ENCODE results near the gene FAM168A.
A peak's percentile ranks its signal among the peaks of the same experiment; 100 is the strongest.

FAM168A gene

GRCh38 chr11:73597956-73598718, at the start of gene FAM168A:
FAM168A (minus strand) TSS chr11:73598112; CDS start chr11:73468474, 129,638 bp downstream.
- H3K4me1 Mint-ChIP-seq = peaks cover 18% of the 10 kb centered on the region
- H3K27ac Mint-ChIP-seq = peak within 1 kb of the TSS; percentile 84
- peak within 1 kb of the TSS; percentile 94 for H3K4me3 Mint-ChIP-seq
- DNase-seq (ENCODE audit: low spot score in 2 of 2) = peak; percentile 80 to 82
- peaks cover 1% of the 10 kb centered on the region for H3K9me3 Mint-ChIP-seq
- H3K27me3 Mint-ChIP-seq = no peaks in the 10 kb centered on the region
- H3K36me3 Mint-ChIP-seq = no peaks in the 10 kb centered on the region
- ATAC-seq (ENCODE audit: low read depth) = peak; percentile 92

DNA sequence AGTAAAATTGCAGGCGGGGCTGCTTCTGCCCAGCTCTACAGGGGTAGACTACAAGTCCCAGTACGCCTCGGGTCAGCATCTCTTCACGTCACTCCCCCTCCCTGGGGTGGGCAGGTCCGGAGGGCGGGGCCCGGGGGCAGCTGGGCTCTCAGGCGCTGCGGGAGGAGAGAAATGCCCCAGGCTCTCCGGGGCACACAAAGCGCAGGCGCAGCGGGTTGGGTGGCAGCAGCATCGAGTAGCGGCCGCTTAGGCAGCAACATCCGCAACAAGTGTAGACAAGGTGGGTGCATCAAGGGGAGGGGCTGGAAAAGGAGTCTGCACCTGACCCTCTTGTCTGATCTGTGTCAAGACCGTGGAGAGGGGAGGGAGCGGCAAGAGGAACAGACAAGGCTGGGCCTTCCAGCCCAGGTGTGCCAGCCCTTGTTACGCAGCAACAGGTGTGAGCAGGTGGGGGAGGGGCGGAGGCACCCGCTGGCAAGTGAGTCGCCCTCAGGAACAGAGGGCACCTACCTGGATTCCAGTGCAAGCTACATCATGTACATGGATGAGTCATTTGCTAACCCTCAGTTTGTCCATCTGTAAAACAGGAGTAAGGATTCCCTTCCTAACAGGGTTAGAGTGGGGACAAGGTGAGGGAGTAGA, 49.7 kb upstream of the FAM168A start:
- peak overlapping the region; percentile 74 for H3K27ac Mint-ChIP-seq

GRCh38 chr11:73645972-73646631, 48.2 kb upstream of the FAM168A start, which contains the start of gene PLEKHB1:
PLEKHB1 (plus strand) TSS chr11:73646581; CDS start chr11:73646609, 28 bp downstream.
- Mint-ChIP-seq H3K27ac (peak within 1 kb of the TSS; percentile 74), H3K27me3 (no peaks in the 10 kb centered on the region), H3K9me3 (no peaks in the 10 kb centered on the region), H3K36me3 (no peaks in the 10 kb centered on the region), H3K4me3 (peak within 1 kb of the TSS; percentile 82), H3K4me1 (peaks cover 26% of the 10 kb centered on the region)
- ATAC-seq (ENCODE audit: low read depth) (no peak), DNase-seq (ENCODE audit: low spot score in 2 of 2) (no peak)

More for the DNA sequence above, 49.7 kb upstream of the FAM168A start:
- DNase-seq (ENCODE audit: low spot score in 2 of 2) (peak; percentile 81 to 90), ATAC-seq (ENCODE audit: low read depth) (peak; percentile 98)
- H3K4me3 Mint-ChIP-seq = peak overlapping the region; percentile 82
- no peaks in the 10 kb centered on the region for H3K36me3 Mint-ChIP-seq
- no peaks in the 10 kb centered on the region for H3K9me3 Mint-ChIP-seq
- H3K4me1 Mint-ChIP-seq = peaks cover 26% of the 10 kb centered on the region
- H3K27me3 Mint-ChIP-seq = no peaks in the 10 kb centered on the region

DNA sequence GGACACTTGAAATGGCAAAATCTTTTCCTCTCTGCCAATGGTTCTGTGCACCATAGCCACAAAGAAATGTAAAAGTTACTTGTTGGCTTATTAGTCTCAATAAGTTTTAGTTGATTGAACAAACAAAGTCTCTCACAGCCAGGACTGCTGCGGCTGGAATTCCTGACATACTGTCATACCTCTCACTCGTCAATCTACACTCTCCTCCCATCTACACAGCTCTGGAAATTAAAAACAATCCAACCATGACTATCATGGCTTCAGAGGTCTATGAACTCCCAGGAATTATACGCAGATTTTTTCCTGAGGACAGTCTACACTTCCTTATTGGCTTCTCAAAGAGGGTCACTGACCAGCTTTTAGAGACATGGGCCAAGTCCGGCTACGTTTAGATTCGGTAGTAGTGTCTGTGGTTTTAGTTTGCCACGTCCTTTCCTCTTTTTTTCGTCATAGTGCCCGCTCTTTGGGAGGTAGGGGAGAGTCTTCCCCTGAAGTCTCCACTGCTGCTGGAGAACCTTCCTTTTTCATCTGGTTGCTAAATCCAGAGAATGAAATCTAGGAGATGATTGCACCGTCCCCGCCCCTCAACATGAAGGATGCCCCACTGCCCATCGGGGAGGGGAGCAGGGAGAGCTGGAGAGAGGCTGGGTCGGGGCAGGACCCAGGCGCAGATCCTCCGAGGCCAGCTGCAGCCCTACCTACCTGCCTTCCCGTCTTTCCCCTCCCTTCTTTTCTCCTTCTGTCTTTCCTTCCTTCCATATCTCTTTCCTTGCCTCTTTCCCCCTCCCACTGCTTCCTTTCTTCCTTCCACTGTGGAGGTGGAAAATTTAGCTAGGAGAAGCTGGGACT, 47.4 kb upstream of the FAM168A start:
- DNase-seq (ENCODE audit: low spot score in 2 of 2) = no peak
- no peak overlapping the region for H3K27ac Mint-ChIP-seq
- H3K4me1 Mint-ChIP-seq = peaks cover 26% of the 10 kb centered on the region
- peaks cover 3% of the 10 kb centered on the region for H3K27me3 Mint-ChIP-seq
- H3K9me3 Mint-ChIP-seq = no peaks in the 10 kb centered on the region
- no peak for ATAC-seq (ENCODE audit: low read depth)
- no peak overlapping the region for H3K4me3 Mint-ChIP-seq
- H3K36me3 Mint-ChIP-seq = no peaks in the 10 kb centered on the region

- no peak overlapping the region for H3K4me3 Mint-ChIP-seq
- ATAC-seq (ENCODE audit: low read depth) (no peak), DNase-seq (ENCODE audit: low spot score in 2 of 2) (no peak)
- peaks cover 4% of the 10 kb centered on the region for H3K27me3 Mint-ChIP-seq
- H3K27ac Mint-ChIP-seq = no peak overlapping the region
- H3K36me3 Mint-ChIP-seq = no peaks in the 10 kb centered on the region
- no peaks in the 10 kb centered on the region for H3K9me3 Mint-ChIP-seq
- H3K4me1 Mint-ChIP-seq = peaks cover 9% of the 10 kb centered on the region
These were observed 43.8 kb upstream of the FAM168A start for GRCh38 chr11:73641668-73642067.

DNA sequence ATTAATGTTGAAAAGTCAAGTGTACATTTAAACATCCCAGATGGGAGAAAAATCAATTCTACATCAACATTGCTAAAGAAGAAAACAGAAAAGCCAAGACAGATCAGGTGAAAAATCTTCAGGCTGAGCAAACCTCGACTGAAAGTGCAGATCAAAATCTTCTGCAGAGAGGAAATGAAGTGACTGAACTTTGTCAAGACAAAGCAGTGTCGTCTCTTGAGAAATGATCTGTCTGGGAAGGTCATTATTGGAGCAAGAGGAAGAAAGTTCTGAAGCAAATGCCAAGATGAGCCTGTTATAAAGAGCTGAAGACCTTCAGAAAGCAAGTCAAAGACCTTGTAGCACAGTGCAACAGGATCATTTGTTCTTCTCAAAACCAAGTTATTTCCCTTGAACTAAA, 42.7 kb upstream of the FAM168A start:
- ATAC-seq (ENCODE audit: low read depth) (no peak), DNase-seq (ENCODE audit: low spot score in 2 of 2) (no peak)
- Mint-ChIP-seq H3K27me3 (peaks cover 4% of the 10 kb centered on the region), H3K4me1 (peaks cover 4% of the 10 kb centered on the region), H3K9me3 (no peaks in the 10 kb centered on the region), H3K36me3 (no peaks in the 10 kb centered on the region), H3K27ac (no peak overlapping the region), H3K4me3 (no peak overlapping the region)

DNA sequence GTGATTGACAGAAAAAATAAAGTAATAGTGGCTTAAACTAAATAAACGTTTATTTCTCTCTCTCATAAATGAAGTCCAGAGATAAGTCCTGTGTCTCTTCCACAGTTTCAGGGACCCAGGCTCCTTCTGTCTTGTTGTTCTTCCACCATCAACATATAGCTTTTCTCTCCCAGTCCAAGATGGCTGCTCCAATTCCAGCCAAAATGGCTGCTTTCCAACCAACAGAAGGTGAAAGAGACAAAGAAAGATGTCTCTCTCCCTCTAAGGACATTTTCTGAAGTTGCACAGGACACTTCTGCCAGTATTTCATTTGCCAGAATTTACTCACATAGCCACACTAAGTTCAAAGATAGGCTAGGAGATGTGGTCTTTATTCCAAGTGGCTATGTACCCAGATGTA, 39.1 kb upstream of the FAM168A start:
- DNase-seq (ENCODE audit: low spot score in 2 of 2) = no peak
- ATAC-seq (ENCODE audit: low read depth) = no peak
- H3K9me3 Mint-ChIP-seq = no peaks in the 10 kb centered on the region
- H3K36me3 Mint-ChIP-seq = no peaks in the 10 kb centered on the region
- no peaks in the 10 kb centered on the region for H3K4me1 Mint-ChIP-seq
- no peak overlapping the region for H3K27ac Mint-ChIP-seq
- H3K27me3 Mint-ChIP-seq = peaks cover 4% of the 10 kb centered on the region
- no peak overlapping the region for H3K4me3 Mint-ChIP-seq

GRCh38 chr11:73636249-73636648, 38.3 kb upstream of the FAM168A start:
- Mint-ChIP-seq H3K36me3 (no peaks in the 10 kb centered on the region), H3K27ac (no peak overlapping the region), H3K4me3 (no peak overlapping the region), H3K9me3 (no peaks in the 10 kb centered on the region), H3K4me1 (no peaks in the 10 kb centered on the region), H3K27me3 (peaks cover 4% of the 10 kb centered on the region)
- ATAC-seq (ENCODE audit: low read depth) = no peak
- no peak for DNase-seq (ENCODE audit: low spot score in 2 of 2)

- H3K36me3 Mint-ChIP-seq = no peaks in the 10 kb centered on the region
- no peaks in the 10 kb centered on the region for H3K4me1 Mint-ChIP-seq
- ATAC-seq (ENCODE audit: low read depth) = no peak
- DNase-seq (ENCODE audit: low spot score in 2 of 2) = no peak
- no peaks in the 10 kb centered on the region for H3K9me3 Mint-ChIP-seq
- H3K4me3 Mint-ChIP-seq = no peak overlapping the region
- peaks cover 4% of the 10 kb centered on the region for H3K27me3 Mint-ChIP-seq
- no peak overlapping the region for H3K27ac Mint-ChIP-seq
These were observed 37.8 kb upstream of the FAM168A start for GRCh38 chr11:73635721-73636120.

GRCh38 chr11:73633999-73634398, 36.1 kb upstream of the FAM168A start:
- no peak for ATAC-seq (ENCODE audit: low read depth)
- Mint-ChIP-seq H3K4me1 (no peaks in the 10 kb centered on the region), H3K36me3 (no peaks in the 10 kb centered on the region), H3K27ac (no peak overlapping the region), H3K9me3 (no peaks in the 10 kb centered on the region), H3K4me3 (no peak overlapping the region), H3K27me3 (no peaks in the 10 kb centered on the region)
- no peak for DNase-seq (ENCODE audit: low spot score in 2 of 2)

GRCh38 chr11:73632996-73633395, 35.1 kb upstream of the FAM168A start:
- H3K9me3 Mint-ChIP-seq = no peaks in the 10 kb centered on the region
- no peaks in the 10 kb centered on the region for H3K36me3 Mint-ChIP-seq
- no peak for DNase-seq (ENCODE audit: low spot score in 2 of 2)
- no peaks in the 10 kb centered on the region for H3K4me1 Mint-ChIP-seq
- no peaks in the 10 kb centered on the region for H3K27me3 Mint-ChIP-seq
- no peak overlapping the region for H3K4me3 Mint-ChIP-seq
- no peak overlapping the region for H3K27ac Mint-ChIP-seq
- ATAC-seq (ENCODE audit: low read depth) = no peak

GRCh38 chr11:73629907-73630306, 32.0 kb upstream of the FAM168A start:
- no peak for DNase-seq (ENCODE audit: low spot score in 2 of 2)
- Mint-ChIP-seq H3K36me3 (no peaks in the 10 kb centered on the region), H3K9me3 (no peaks in the 10 kb centered on the region), H3K27ac (no peak overlapping the region), H3K4me3 (no peak overlapping the region), H3K4me1 (no peaks in the 10 kb centered on the region), H3K27me3 (no peaks in the 10 kb centered on the region)
- no peak for ATAC-seq (ENCODE audit: low read depth)

GRCh38 chr11:73625696-73626318, 27.9 kb upstream of the FAM168A start:
- H3K27me3 Mint-ChIP-seq = peaks cover 5% of the 10 kb centered on the region
- H3K9me3 Mint-ChIP-seq = no peaks in the 10 kb centered on the region
- DNase-seq (ENCODE audit: low spot score in 2 of 2) = peak; percentile 59 to 60
- H3K27ac Mint-ChIP-seq = no peak overlapping the region
- peak; percentile 86 for ATAC-seq (ENCODE audit: low read depth)
- H3K4me3 Mint-ChIP-seq = no peak overlapping the region
- H3K4me1 Mint-ChIP-seq = peaks cover 7% of the 10 kb centered on the region
- no peaks in the 10 kb centered on the region for H3K36me3 Mint-ChIP-seq

All from memory B cell (primary cell).